Osteocyte (in vitro differentiated cells): ENCODE results near the gene KLHDC7B. TPM values are rescaled to one million over a fixed set of nuclear protein-coding genes. Genes with fewer than 3 reads are reported as not detected.
A peak's percentile ranks its signal among the peaks of the same experiment; 100 is the strongest.

Source experiments
- DNase-seq: peaks from one replicate; pipeline ENCODE4 v3.0.0; 2021; ENCODE audit warnings: mixed read lengths; ENCODE audit not compliant: unreplicated experiment; ENCODE audit errors: extremely low spot score
- H3K27ac Mint-ChIP-seq: one replicate; pipeline ENCODE4 v1.8.0; 2021; ENCODE audit warnings: mild to moderate bottlenecking, mixed read lengths; ENCODE audit not compliant: unreplicated experiment
- H3K27me3 Mint-ChIP-seq: one replicate; pipeline ENCODE4 v1.8.0; 2021; ENCODE audit warnings: mixed read lengths; ENCODE audit not compliant: unreplicated experiment
- H3K36me3 Mint-ChIP-seq: one replicate; pipeline ENCODE4 v1.8.0; 2021; ENCODE audit warnings: mixed read lengths; ENCODE audit not compliant: unreplicated experiment
- H3K4me1 Mint-ChIP-seq: one replicate; pipeline ENCODE4 v1.8.0; 2021; ENCODE audit warnings: mixed read lengths; ENCODE audit not compliant: unreplicated experiment
- H3K4me3 Mint-ChIP-seq: one replicate; pipeline ENCODE4 v1.8.0; 2021; ENCODE audit warnings: mild to moderate bottlenecking, moderate library complexity, mixed read lengths; ENCODE audit not compliant: unreplicated experiment
- H3K9me3 Mint-ChIP-seq: one replicate; pipeline ENCODE4 v1.8.0; 2021; ENCODE audit warnings: mixed read lengths; ENCODE audit not compliant: unreplicated experiment
- total RNA-seq: library from RNA; stranded (reverse); gene quantifications from 2 replicates; pipeline ENCODE4 v1.2.1, GENCODE V29; 2021
- TF ChIP-seq, protein P1 (sequence below): fragments of 200-600 bp; sonication (generic); IDR thresholded peaks from 2 replicates; pipeline ENCODE4 v1.5.0; 2021; ENCODE audit warnings: antibody characterized with exemption, mild to moderate bottlenecking, moderate library complexity

KLHDC7B gene
- total RNA-seq, 1 donor from 2014 or later: 0.21 TPM

DNA sequence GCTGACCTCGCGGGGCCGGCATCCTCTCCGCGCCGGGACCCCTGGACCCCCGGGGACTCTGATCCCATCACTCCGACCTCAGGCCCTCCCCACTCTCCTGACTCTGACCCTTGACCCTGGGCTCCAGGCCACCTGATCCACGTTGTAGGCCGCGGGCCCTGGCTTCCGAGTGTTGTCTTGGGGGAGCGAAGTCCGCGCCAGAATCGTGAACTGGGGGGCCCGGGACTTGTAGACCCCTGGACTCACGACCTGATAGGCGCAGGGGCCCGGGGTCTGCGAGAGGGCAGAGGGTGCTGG is 15.2 kb upstream of the KLHDC7B start:
- Mint-ChIP-seq H3K36me3 (no peaks in the 10 kb centered on the region), H3K9me3 (no peaks in the 10 kb centered on the region), H3K4me3 (peak overlapping the region; percentile 71), H3K27me3 (peaks cover 17% of the 10 kb centered on the region), H3K4me1 (peaks cover 17% of the 10 kb centered on the region), H3K27ac (peak overlapping the region; percentile 62)
- peak; percentile 84 for DNase-seq
- TF ChIP-seq, protein P1, sequence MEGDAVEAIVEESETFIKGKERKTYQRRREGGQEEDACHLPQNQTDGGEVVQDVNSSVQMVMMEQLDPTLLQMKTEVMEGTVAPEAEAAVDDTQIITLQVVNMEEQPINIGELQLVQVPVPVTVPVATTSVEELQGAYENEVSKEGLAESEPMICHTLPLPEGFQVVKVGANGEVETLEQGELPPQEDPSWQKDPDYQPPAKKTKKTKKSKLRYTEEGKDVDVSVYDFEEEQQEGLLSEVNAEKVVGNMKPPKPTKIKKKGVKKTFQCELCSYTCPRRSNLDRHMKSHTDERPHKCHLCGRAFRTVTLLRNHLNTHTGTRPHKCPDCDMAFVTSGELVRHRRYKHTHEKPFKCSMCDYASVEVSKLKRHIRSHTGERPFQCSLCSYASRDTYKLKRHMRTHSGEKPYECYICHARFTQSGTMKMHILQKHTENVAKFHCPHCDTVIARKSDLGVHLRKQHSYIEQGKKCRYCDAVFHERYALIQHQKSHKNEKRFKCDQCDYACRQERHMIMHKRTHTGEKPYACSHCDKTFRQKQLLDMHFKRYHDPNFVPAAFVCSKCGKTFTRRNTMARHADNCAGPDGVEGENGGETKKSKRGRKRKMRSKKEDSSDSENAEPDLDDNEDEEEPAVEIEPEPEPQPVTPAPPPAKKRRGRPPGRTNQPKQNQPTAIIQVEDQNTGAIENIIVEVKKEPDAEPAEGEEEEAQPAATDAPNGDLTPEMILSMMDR: no peak

DNA sequence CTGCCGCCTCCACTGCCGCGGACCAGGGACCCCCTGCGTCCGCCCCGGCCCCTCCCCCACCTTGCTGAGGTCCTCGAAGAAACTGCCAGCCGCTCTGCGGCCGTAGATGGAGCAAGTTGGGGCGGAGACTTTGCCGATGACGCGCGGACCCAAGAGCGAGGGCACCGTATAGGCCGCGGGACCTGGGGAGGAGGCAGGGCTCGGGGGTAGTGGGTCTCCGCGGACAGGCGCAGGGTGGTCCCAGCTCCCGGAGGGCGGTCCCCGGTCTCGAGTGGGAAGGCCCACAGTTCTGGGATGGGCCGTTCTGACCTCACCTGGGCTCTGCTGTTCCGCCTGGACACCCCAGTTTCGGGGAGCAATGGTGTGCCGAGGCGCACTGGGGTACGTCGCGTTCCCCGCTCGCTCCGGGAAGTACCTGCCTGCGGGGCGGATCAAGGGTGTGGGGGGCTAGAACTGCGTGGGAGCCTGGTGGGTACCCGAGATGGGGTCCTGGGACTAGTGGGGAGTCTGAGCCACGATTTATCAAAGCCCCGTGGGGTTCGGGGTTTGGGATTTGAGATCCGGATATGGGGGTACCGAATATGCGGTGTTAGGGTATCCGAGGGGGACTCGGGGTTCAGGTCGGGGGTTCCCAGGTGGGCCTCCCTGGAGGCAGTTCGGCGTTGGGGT is 14.7 kb upstream of the KLHDC7B start:
- TF ChIP-seq, protein P1: no peak
- Mint-ChIP-seq H3K4me1 (peaks cover 17% of the 10 kb centered on the region), H3K27ac (peak overlapping the region; percentile 59), H3K4me3 (peak overlapping the region; percentile 71), H3K9me3 (no peaks in the 10 kb centered on the region), H3K36me3 (no peaks in the 10 kb centered on the region), H3K27me3 (peaks cover 17% of the 10 kb centered on the region)
- DNase-seq: peak; percentile 86

DNA sequence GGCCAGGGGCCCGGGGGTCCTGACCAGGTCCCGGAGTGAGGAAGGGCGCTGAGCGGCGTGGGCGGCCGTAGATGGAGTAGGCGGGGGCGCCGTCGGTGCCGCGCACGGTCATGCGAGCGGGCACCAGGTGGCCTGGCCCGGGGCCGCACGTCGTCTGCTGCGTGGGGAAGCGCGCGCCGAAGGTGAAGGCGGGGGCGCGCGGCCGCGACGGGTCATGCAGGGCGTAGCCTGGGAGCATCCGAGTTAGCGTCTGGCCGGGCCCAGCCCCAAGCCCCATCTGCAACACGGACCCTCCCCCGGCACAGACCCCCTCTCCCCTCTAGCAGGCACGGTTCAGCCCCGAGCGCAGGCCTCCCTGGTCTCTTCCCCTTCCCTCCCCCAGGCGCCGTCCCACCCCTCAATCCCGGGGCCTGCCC is 14.1 kb upstream of the KLHDC7B start:
- H3K4me1 Mint-ChIP-seq: peaks cover 17% of the 10 kb centered on the region
- H3K27me3 Mint-ChIP-seq: peaks cover 17% of the 10 kb centered on the region
- DNase-seq: no peak
- H3K36me3 Mint-ChIP-seq: no peaks in the 10 kb centered on the region
- peak overlapping the region; percentile 71 for H3K4me3 Mint-ChIP-seq
- TF ChIP-seq, protein P1: no peak
- no peaks in the 10 kb centered on the region for H3K9me3 Mint-ChIP-seq
- H3K27ac Mint-ChIP-seq: no peak overlapping the region

DNA sequence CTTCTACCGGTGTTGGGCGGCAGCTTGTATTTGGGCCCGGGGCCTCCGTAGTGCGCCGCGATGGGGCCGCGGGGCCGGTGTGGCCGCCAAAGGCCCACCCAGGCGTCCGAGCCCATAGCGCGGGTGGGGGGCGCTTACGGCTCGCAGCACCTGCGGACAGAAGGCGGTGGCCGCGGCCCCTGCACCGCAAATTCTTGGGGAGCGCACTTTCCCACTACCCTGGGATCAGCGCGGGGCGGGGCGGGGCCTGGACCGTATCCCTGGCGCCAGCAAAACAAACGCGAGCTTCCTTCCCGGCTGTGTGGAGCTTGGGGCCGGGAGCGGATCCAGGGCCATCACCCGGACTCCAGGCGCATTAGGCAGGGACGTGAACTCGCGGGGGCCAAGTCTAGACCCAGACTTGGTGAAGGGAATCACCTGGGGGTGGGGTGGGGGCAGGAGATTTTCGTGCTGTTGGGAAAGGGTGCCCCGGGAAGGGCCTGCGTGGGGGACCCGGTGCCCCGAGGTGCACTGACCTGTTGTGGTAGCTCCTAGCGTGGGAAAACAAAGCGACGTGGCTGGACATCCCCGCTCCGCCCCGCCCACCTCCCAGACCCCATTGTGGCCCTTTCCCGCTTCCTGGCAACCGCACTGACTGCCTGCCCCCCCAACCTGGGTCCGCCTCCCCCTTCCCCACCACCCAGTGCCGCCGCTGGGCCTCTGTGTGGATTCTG is 13.6 kb upstream of the KLHDC7B start:
- peak overlapping the region; percentile 71 for H3K4me3 Mint-ChIP-seq
- H3K36me3 Mint-ChIP-seq: no peaks in the 10 kb centered on the region
- H3K27me3 Mint-ChIP-seq: peaks cover 17% of the 10 kb centered on the region
- TF ChIP-seq, protein P1: no peak
- H3K27ac Mint-ChIP-seq: no peak overlapping the region
- DNase-seq: peak; percentile 86
- no peaks in the 10 kb centered on the region for H3K9me3 Mint-ChIP-seq
- peaks cover 11% of the 10 kb centered on the region for H3K4me1 Mint-ChIP-seq
